Measurements from ENCODE around the gene KRTAP9-2.
"Not testable (repeated sequence)": the region's sequence is repeated elsewhere in the genome, so short reads cannot be mapped to it uniquely, and the experiment has no call there.

The KRTAP9-2 gene

DNA sequence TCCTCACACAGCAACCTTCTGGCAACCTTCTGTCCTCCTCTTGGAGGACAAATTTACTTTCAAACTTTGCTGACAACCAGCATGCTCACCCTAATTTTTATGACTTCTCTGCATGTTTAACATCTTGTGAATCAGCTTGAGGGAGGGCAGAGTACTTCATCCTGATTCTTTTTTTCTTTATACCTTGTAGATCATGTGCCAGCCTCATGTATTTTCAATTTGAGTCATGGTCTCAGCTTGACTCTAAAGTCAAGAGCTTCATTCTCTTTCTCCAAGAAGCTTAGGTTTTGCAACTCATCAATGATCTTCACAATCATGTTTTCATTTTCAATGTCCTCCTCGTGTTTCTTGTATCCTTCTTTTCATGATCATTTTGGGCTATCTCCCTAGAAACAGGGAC lies 45.4 kb downstream of the KRTAP9-2 start:
- in situ Hi-C loops (cut with HindIII; ENCODE audit: low pct_ligation_motif_present, low sequenced_read_pairs) = no loop called here
- TF ChIP-seq, protein P1, sequence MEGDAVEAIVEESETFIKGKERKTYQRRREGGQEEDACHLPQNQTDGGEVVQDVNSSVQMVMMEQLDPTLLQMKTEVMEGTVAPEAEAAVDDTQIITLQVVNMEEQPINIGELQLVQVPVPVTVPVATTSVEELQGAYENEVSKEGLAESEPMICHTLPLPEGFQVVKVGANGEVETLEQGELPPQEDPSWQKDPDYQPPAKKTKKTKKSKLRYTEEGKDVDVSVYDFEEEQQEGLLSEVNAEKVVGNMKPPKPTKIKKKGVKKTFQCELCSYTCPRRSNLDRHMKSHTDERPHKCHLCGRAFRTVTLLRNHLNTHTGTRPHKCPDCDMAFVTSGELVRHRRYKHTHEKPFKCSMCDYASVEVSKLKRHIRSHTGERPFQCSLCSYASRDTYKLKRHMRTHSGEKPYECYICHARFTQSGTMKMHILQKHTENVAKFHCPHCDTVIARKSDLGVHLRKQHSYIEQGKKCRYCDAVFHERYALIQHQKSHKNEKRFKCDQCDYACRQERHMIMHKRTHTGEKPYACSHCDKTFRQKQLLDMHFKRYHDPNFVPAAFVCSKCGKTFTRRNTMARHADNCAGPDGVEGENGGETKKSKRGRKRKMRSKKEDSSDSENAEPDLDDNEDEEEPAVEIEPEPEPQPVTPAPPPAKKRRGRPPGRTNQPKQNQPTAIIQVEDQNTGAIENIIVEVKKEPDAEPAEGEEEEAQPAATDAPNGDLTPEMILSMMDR (IDR thresholded peaks at IDR 0.05; ENCODE audit: low read depth, low read length, missing control alignments) = no peak
- Histone ChIP-seq H3K36me3 (replicated peaks) (no peaks in the 10 kb centered on the region), H3K4me3 (ENCODE audit: low read depth, low read length) (no peak overlapping the region), H3K27me3 (replicated peaks) (no peaks in the 10 kb centered on the region), H3K27ac (no peak overlapping the region)
- DNase-seq = no peak

DNA sequence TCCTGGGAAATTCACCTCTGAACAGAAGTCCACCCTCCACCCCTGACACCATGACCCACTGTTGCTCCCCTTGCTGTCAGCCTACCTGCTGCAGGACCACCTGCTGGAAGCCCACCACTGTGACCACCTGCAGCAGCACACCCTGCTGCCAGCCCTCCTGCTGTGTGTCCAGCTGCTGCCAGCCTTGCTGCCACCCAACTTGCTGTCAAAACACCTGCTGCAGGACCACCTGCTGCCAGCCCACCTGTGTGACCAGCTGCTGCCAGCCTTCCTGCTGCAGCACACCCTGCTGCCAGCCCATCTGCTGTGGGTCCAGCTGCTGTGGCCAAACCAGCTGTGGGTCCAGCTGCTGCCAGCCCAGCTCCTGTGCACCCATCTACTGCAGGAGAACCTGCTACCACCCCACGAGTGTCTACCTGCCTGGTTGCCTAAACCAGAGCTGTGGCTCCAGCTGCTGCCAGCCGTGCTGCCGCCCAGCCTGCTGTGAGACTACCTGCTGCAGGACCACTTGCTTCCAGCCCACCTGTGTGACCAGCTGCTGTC lies 49.3 kb downstream of the KRTAP9-2 start, which contains the start of gene KRTAP9-7:
TSS of gene KRTAP9-7 (plus strand) at position 51 of the 543 bp plus-strand sequence. CDS start at position 51, 0 bp downstream.
- DNase-seq; in situ Hi-C loops (cut with HindIII; ENCODE audit: low pct_ligation_motif_present, low sequenced_read_pairs); H3K4me3 ChIP-seq (ENCODE audit: low read depth, low read length); H3K36me3 ChIP-seq (replicated peaks); H3K27me3 ChIP-seq (replicated peaks); H3K27ac ChIP-seq: not testable (repeated sequence)

All from brain microvascular endothelial cell (primary cell).